Tibial artery (tissue), 4 donors: ENCODE results near the gene S100A2.

Source experiments
- DNase-seq, 2 donors: peaks; one replicate each; pipeline ENCODE4 v3.0.0-alpha.2; 2019
- H3K27ac ChIP-seq, 2 donors: fragments of 200-600 bp; sonication (generic) in 1 of 2; 1 replicate in 1 of 2; 2 replicates in 1 of 2; pipeline ENCODE4 v1.5.1; 2018 to 2019; ENCODE audit warnings: mild to moderate bottlenecking in 1 of 2
- H3K27me3 ChIP-seq, 2 donors: fragments of 200-600 bp; sonication (generic) in 1 of 2; one replicate each; pipeline versions ENCODE4 v1.5.1 to v1.6.0; 2016 to 2019
- H3K36me3 ChIP-seq, 3 donors: fragments of 200-600 bp; sonication (generic) in 2 of 3; one replicate each; pipeline ENCODE4 v1.5.1; 2016 to 2019; ENCODE audit warnings: mild to moderate bottlenecking in 2 of 3
- H3K4me1 ChIP-seq, 4 donors: fragments of 200-600 bp; sonication (generic) in 2 of 4; 1 replicate in 3 of 4; 2 replicates in 1 of 4; pipeline ENCODE4 v1.5.1; 2016 to 2019
- H3K4me3 ChIP-seq, 2 donors: fragments of 200-600 bp; sonication (generic) in 1 of 2; 1 replicate in 1 of 2; 2 replicates in 1 of 2; pipeline ENCODE4 v1.5.1; 2018 to 2019; ENCODE audit warnings: mild to moderate bottlenecking in 2 of 2
- H3K9me3 ChIP-seq, 3 donors: fragments of 200-600 bp; sonication (generic) in 1 of 3; one replicate each; pipeline ENCODE4 v1.5.1; 2016 to 2019
- intact Hi-C: fragments of 100-400 bp; cut with DNase I; formaldehyde crosslinking; loops from one replicate; pipeline ENCODE4 v1.15.0; 2023; ENCODE audit warnings: low total_unique reads
- TF ChIP-seq, protein P1 (sequence below), 2 experiments: fragments of 200-600 bp in 1 of 2; fragments of 450-650 bp in 1 of 2; IDR thresholded peaks; one replicate each; pipeline ENCODE4 v1.5.1; 2017 to 2019; ENCODE audit warnings: antibody characterized with exemption in 2 of 2, mild to moderate bottlenecking in 1 of 2, moderate library complexity in 1 of 2

S100A2 gene

DNA sequence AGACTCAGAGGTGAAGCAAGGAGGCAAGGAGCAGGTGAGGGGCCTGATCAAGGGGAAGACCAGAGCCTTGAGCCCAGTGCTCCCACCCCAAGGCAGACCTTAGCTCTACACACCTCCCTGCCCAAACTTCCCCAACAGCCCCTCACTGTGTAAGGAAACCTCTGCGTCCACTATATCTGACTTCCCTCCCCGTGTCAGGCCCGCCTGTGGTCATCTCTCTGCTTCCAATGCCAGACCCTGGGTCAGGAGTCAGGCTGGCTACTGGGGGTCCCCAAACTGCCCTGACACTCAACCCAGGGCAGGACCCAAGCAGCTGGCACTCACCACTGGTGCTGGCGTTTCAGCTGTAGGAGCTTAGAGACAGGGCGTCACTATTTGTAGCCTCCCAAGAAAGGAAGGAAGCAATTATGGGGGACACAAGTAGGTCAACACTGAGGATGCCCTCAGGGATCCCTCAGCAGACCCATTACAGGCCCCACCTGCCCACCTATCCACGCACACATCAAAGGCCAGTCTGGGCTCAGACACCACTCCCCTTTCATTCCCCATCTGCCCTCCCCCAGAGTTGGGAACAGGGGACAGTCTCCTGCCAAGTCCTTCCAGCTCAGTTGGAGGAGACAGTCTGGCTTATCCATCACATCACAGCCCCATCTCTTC is 15.8 kb downstream of the S100A2 start:
- TF ChIP-seq, protein P1, sequence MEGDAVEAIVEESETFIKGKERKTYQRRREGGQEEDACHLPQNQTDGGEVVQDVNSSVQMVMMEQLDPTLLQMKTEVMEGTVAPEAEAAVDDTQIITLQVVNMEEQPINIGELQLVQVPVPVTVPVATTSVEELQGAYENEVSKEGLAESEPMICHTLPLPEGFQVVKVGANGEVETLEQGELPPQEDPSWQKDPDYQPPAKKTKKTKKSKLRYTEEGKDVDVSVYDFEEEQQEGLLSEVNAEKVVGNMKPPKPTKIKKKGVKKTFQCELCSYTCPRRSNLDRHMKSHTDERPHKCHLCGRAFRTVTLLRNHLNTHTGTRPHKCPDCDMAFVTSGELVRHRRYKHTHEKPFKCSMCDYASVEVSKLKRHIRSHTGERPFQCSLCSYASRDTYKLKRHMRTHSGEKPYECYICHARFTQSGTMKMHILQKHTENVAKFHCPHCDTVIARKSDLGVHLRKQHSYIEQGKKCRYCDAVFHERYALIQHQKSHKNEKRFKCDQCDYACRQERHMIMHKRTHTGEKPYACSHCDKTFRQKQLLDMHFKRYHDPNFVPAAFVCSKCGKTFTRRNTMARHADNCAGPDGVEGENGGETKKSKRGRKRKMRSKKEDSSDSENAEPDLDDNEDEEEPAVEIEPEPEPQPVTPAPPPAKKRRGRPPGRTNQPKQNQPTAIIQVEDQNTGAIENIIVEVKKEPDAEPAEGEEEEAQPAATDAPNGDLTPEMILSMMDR (IDR thresholded peaks at IDR 0.05), result no peak
- Histone ChIP-seq H3K36me3 (no peaks in the 10 kb centered on the region), H3K27ac (peak overlapping the region; percentile 78 to 79), H3K27me3 (no peaks in the 10 kb centered on the region), H3K9me3 (no peaks in the 10 kb centered on the region), H3K4me3 (no peak overlapping the region), H3K4me1 (peaks cover 6 to 83% (median 77%) of the 10 kb centered on the region in 4 donors)
- intact Hi-C loops, result no loop called here
- DNase-seq, result peak; percentile 23 to 63

DNA sequence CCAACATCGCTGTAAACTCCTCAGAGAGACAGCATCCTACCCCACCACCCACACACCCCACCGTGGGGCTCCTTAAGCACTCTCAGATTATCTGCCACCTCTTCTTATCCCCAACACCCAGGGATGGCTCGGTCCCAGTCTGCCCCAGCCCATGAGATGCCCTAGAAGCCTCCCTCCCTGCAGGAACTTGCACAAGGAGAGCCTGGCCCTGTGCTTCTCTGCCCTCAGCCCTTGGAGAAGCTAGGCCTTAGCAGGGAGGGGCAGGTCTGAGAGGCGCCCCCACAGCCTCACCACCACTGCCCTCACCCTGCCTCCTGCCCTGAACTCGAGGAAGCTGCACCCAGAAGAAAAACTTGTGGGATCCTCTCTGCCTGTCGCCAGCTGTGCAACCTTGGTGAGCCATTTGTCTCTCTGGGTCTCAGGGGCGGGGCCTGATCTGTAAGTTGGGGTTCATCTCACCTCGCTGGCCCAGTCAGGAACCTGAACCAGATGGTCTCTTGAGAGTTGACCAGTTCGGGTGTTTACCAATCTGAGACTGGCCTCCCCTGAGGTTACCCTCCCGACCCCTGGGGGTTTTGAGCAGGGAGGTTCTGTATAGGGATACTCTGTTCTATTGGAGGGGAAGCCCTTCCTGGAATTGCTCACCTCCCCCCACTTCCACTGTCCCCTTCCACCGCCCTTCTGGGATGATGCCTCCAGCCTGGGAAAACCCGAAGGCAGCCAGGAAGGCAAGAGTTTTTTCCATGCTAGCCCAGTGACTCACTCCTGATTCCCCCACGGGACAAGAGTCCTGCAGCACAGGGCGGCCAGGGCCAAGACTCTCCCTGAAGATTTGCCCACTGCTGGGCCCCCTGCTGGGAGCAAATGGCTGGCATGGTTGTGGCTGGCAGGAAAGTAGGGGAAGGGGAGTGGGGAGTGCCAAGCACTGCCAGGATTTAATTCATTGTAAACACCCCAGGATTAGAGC is 16.6 kb downstream of the S100A2 start, which contains the start of gene S100A3:
TSS of gene S100A3 (minus strand) at position 537 of the 967 bp plus-strand sequence. CDS start 773 bp downstream, outside the sequence.
- Histone ChIP-seq H3K9me3 (no peaks in the 10 kb centered on the region), H3K27ac (peak within 1 kb of the TSS; percentile 78 to 79), H3K27me3 (no peaks in the 10 kb centered on the region), H3K4me3 (no peak within 1 kb of the TSS), H3K4me1 (peaks cover 6 to 83% (median 77%) of the 10 kb centered on the region in 4 donors), H3K36me3 (no peaks in the 10 kb centered on the region)
- TF ChIP-seq, protein P1 (IDR thresholded peaks at IDR 0.05), result peak; percentile 38 to 52
- peak; percentile 86 to 95 for DNase-seq
- intact Hi-C loops, result no loop called here

DNA sequence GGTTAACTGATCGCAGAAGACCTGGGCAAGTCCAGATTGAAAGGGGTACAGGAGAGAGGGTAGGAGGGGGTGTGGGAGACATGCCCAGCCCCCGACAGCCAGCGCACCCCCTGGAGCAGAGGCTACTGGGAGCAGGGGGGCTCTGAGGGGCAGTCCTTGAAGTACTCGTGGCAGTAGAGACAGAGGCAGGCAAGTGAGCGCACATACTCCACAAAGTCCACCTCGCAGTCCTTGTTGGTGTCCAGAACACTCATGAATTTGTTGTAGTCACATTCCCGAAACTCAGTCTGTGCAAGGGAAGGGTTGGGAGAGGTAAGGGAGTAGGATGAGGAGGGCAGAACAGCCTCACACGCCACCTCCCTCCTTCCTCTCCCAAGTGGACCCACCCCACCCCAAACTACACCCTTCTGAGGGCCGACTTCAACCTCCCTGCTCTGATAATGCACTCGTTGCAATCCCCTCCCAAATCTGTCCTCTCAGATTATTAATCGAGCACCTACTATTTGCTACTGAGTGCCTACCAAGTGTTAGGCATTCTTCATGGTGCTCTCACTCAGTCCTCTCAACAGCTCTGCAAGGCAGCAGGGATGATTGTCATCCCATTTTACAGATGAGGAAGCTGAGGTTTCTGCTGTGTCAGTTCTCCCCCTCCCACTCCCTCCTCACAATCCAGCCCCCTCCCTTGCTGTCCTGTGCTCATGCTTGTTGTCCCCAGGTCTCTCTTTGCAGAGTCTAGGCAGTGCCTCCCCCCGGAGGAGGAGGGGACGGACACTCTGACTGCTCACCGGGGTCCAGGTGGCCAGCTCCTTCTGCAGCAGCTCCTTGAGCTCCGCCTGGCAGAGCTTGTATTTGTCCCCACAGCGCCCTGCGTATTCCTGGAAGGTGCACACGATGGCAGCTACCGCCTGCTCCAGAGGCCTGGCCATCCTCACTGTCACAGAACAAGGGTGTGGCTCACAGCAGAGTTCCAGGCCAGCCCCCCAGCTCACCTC is 17.8 kb downstream of the S100A2 start:
- no peaks in the 10 kb centered on the region for H3K27me3 ChIP-seq
- H3K9me3 ChIP-seq, result no peaks in the 10 kb centered on the region
- peaks cover 6 to 83% (median 77%) of the 10 kb centered on the region in 4 donors for H3K4me1 ChIP-seq
- H3K36me3 ChIP-seq, result no peaks in the 10 kb centered on the region
- intact Hi-C loops, result no loop called here
- H3K27ac ChIP-seq, result peak overlapping the region; percentile 78 to 79
- H3K4me3 ChIP-seq, result no peak overlapping the region
- DNase-seq, result peak; percentile 16 to 62
- TF ChIP-seq, protein P1 (IDR thresholded peaks at IDR 0.05), result no peak

DNA sequence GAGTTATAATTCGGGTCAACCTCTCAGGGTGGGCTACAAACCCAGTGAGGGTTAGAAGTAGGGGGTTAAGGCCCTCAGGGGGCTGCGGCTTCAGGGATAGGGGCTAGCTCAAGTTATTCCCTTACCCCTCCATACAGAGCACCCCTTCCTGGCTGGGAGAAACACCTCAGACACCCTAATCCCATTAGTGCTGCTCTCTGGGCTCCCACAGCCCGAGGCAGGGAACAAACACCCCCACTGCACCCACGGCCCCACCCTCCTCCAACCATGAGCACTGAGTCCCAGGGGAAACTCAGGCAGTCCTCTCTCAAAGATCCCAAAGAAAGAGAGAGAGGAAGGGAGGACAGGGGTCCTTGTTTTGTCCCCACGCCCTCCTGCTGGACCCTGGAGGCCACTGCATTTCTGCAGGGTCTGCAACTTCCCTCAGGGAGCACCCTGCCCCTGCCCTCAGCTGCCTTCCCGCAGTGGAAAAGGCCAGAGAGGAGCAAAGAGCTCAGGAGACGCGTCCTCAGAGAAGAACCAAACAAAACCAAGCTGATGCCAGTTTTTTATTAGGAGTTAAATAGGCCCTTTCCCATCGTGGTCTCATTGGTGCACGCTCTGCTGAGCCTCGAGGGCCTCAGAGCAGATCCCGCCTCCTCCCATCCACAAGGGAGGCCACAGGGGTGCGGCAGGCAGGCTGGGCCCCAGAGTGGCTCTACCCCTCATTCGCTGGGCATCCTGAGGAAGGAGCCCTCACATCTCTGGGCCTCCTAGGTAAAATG is 18.7 kb downstream of the S100A2 start:
- no peak overlapping the region for H3K4me3 ChIP-seq
- TF ChIP-seq, protein P1 (IDR thresholded peaks at IDR 0.05), result no peak
- no peaks in the 10 kb centered on the region for H3K36me3 ChIP-seq
- H3K4me1 ChIP-seq, result peaks cover 6 to 89% (median 85%) of the 10 kb centered on the region in 4 donors
- H3K27me3 ChIP-seq, result no peaks in the 10 kb centered on the region
- no peaks in the 10 kb centered on the region for H3K9me3 ChIP-seq
- peak overlapping the region; percentile 78 to 79 for H3K27ac ChIP-seq
- DNase-seq, result peak; percentile 16 to 76
- intact Hi-C loops, result no loop called here
